Heart left ventricle (tissue), 13 donors: Measurements from ENCODE around the gene SRRD.

ENCODE experiments used
- POLR2A ChIP-seq, 2 donors: fragments of 450-650 bp; IDR thresholded peaks; one replicate each; pipeline ENCODE4 v1.6.1; 2017; ENCODE audit warnings: antibody characterized with exemption in 2 of 2, mild to moderate bottlenecking in 2 of 2, moderate library complexity in 2 of 2
- TF ChIP-seq, protein P1 (sequence below), 12 donors: fragments of 200-600 bp; sonication (generic) in 4 of 12; IDR thresholded peaks; one replicate each; pipeline versions ENCODE4 v1.5.0 to v1.8.0; 2018 to 2022; ENCODE audit warnings: antibody characterized with exemption in 12 of 12, mild to moderate bottlenecking in 5 of 12
- donor health status: ischemic (EF 13 %, LVEDD 7.1; RV severe dilation, severe dysfunction).
- donor health status: DM: no; HTN: yes; CAD: no.
- donor health status: DM: no; HTN: no; CAD: no.
- donor health status: ischemic (EF 25% LVEDD 6.9; RV normal size, moderate dysfunction).
- donor health status: ischemic (EF 25% LVEDD 5.7; RV mildly dilated, moderate dysfunction).
- donor health status: ischemic (EF 35%, LVEDD 5.7; RV mildly dilated, moderate dysfunction).
- donor health status: nonischemic (EF 11% LVEDD 7.7; RV severe dilation, severe dysfunction).
- donor health status: DM: yes; HTN: yes; CAD: no.
- donor health status: PGD.
- donor health status: ischemic (EF 29% LVEDD 5.4; RV normal size, mild dysfunction).
- donor health status: nonischemic (EF 23%, LVEDD 6.1; RV moderate dilation, normal function).

DNA sequence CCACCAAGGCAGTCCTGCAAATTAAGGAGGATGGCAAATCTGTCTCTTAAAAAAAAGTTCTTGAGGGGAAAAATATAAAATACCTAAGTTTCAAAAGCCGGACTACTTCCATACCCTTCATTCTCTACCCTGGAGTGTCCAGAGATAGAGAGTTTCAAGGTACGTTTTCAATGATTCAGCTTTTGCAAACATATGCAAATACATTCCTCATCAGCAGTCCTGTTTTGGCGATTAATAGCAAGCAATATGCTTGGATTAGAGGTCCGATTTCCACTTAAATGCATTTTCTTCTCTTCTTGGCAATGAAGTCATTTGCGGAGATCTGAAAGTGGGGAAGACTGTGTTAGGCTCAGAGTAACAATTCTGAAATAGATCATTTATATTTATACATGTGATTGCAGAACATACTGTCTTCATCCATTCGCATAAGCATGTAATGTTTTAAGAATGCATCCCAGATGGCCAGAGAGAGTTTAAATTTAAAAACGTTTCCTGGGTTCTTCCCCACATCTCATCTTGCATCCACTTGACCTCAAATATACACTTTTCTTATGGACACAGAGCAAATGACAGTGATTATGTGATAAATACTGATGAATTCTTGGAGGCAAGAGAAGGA, 42.4 kb downstream of the SRRD start:
- no peak for TF ChIP-seq POLR2A (IDR thresholded peaks at IDR 0.05)
- TF ChIP-seq, protein P1, sequence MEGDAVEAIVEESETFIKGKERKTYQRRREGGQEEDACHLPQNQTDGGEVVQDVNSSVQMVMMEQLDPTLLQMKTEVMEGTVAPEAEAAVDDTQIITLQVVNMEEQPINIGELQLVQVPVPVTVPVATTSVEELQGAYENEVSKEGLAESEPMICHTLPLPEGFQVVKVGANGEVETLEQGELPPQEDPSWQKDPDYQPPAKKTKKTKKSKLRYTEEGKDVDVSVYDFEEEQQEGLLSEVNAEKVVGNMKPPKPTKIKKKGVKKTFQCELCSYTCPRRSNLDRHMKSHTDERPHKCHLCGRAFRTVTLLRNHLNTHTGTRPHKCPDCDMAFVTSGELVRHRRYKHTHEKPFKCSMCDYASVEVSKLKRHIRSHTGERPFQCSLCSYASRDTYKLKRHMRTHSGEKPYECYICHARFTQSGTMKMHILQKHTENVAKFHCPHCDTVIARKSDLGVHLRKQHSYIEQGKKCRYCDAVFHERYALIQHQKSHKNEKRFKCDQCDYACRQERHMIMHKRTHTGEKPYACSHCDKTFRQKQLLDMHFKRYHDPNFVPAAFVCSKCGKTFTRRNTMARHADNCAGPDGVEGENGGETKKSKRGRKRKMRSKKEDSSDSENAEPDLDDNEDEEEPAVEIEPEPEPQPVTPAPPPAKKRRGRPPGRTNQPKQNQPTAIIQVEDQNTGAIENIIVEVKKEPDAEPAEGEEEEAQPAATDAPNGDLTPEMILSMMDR (IDR thresholded peaks at IDR 0.05) = no peak
